GM13976 (cell line): ENCODE results near the gene NDST3.
"Not testable (repeated sequence)": the region's sequence is repeated elsewhere in the genome, so short reads cannot be mapped to it uniquely, and the experiment has no call there.

Experiments
- DNase-seq: peaks from one replicate; pipeline ENCODE4 v3.0.0; 2012; ENCODE audit warnings: low spot score
- in situ Hi-C: fragments of 300-500 bp; cut with MboI; formaldehyde crosslinking; loops from one replicate; pipeline ENCODE4 v1.12.0; 2022; ENCODE audit warnings: low sequenced_read_pairs, mixed read lengths, inconsistent platforms; ENCODE audit not compliant: unreplicated experiment
- TF ChIP-seq, protein P1 (sequence below): IDR thresholded peaks from 2 replicates; pipeline ENCODE4 v1.5.1; 2012; ENCODE audit warnings: borderline replicate concordance, mild to moderate bottlenecking; ENCODE audit not compliant: insufficient read depth; ENCODE audit errors: extremely low read depth, missing control alignments, control extremely low read depth

Gene NDST3

DNA sequence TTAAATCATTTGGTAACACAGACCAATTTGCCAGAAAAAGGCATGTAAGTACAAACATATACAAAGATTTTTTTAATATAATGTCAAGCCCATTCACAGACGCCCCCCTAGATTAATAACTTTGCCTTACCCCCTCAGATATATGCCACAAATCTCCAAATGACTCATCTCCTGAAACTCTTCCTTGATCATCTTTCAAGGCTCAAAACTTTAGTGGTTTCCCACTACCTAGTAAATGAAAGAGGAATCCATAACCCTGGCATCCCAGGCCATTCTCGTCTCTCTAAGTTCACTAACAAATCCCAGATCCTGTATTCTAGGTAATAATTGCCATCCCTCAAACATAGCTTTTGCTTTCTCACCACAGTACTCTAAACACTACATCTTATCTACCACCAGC is 256.7 kb downstream of the NDST3 start:
- DNase-seq = no peak
- TF ChIP-seq, protein P1, sequence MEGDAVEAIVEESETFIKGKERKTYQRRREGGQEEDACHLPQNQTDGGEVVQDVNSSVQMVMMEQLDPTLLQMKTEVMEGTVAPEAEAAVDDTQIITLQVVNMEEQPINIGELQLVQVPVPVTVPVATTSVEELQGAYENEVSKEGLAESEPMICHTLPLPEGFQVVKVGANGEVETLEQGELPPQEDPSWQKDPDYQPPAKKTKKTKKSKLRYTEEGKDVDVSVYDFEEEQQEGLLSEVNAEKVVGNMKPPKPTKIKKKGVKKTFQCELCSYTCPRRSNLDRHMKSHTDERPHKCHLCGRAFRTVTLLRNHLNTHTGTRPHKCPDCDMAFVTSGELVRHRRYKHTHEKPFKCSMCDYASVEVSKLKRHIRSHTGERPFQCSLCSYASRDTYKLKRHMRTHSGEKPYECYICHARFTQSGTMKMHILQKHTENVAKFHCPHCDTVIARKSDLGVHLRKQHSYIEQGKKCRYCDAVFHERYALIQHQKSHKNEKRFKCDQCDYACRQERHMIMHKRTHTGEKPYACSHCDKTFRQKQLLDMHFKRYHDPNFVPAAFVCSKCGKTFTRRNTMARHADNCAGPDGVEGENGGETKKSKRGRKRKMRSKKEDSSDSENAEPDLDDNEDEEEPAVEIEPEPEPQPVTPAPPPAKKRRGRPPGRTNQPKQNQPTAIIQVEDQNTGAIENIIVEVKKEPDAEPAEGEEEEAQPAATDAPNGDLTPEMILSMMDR = no peak
- in situ Hi-C loops = loop anchor here (25.0 kb wide), 1 partner anchor 396 kb away; the partner anchor contains the start of gene METTL14

DNA sequence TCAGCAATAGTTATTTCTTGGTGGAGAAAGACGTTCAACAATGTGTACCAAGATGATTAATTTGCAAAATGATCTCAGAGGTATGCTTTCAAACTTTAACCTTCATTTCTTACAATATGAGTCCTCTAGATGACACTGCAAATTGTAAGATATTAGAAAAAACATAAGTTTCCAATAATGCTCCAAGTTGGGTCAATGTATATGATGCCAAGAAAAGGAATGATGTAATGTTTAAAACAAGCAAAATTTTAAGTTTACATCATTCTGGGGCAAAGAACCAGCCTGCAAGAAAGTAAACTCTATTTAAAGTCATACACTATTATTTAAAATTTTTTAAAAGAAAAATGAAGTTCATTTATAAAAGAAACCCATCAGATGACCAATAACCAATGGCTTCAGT is 262.4 kb downstream of the NDST3 start:
- in situ Hi-C loops = loop anchor here (25.0 kb wide), 1 partner anchor 391 kb away; the partner anchor contains the start of gene METTL14
- TF ChIP-seq, protein P1 = no peak
- DNase-seq = no peak

DNA sequence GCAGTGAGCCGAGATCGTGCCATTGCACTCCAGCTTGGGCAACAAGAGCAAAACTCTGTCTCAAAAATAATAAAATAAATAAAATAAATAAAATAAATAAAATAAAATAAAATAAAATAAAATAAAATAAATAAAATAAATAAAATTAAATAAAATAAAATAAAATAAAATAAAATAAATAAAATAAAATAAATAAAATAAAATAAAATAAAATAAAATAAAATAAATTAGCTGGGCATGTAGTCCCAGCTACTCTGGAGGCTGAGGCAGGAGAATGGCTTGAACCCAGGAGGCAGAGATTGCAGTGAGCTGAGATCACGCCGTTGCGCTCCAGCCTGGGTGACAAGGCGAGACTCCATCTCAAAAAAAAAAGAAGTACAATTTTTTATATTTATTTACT is 265.3 kb downstream of the NDST3 start:
- not testable (repeated sequence) for DNase-seq
- in situ Hi-C loops = loop anchor here (25.0 kb wide), 1 partner anchor 388 kb away; the partner anchor contains the start of gene METTL14

DNA sequence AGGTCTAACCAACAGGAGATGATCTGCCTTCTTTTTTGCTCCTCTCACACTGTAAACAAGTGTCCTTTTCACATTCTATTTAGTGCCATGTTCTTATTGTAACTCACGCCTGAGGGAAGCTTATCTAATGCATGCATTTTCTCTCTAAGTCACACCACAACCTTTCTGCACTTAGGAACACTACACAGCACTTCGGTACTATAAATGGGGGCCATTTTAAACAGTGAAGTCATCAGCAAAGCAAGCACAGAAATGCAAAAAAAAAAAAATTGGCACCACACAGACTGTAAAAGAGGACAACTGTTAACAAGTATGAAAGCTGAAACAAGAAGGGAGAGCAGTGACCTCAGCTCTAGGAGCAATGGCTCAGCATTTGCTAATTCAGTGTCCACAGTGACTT is 273.4 kb downstream of the NDST3 start:
- TF ChIP-seq, protein P1 = no peak
- in situ Hi-C loops = no loop called here
- no peak for DNase-seq
